Astrocyte of the cerebellum (primary cell): ENCODE measurements around the gene TMEM158.

ENCODE experiments used
- DNase-seq: peaks from one replicate; pipeline ENCODE4 v3.0.0-alpha.2; 2011; ENCODE audit warnings: low read depth
- H3K4me3 ChIP-seq: 2 replicates; pipeline ENCODE4 v1.5.1; 2011; ENCODE audit warnings: mild to moderate bottlenecking, low read depth, low read length, moderate library complexity
- in situ Hi-C: cut with HindIII; loops from 2 replicates; pipeline ENCODE4 v1.10.0; 2017; ENCODE audit warnings: low sequenced_read_pairs
- TF ChIP-seq, protein P1 (sequence below): IDR thresholded peaks from 2 replicates; pipeline ENCODE4 v1.5.1; 2012; ENCODE audit warnings: low read length, low read depth, moderate library complexity, mild to moderate bottlenecking; ENCODE audit errors: missing control alignments

The TMEM158 gene

DNA sequence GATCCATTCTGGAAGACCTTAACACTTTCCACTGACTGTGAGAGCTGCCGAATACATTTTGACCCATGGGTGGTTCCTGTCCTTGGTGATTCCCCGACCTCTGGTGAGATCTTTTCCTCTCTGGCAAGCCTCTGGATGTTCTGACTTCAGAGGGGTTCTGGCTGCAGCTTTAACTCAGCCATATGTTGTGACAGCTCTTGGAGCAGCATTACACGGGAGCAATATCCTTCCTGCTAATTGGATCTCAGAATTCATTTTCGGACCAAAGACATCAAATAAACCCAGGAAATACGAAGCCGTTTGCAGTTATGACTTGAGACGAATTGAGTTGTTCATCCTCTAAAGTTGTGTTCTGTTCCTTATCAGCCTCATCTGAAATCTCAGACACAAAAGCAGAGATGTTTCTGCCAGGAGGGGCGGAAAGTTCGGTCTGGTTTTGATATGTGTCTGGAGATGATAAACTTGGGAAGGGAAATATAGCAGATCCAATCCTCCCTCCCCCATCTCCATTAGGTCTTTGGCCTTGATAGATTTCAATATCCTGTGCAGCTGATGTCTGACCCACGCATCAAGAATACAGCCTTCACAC, 10.0 kb downstream of the TMEM158 start:
- H3K4me3 ChIP-seq = no peak overlapping the region
- TF ChIP-seq, protein P1, sequence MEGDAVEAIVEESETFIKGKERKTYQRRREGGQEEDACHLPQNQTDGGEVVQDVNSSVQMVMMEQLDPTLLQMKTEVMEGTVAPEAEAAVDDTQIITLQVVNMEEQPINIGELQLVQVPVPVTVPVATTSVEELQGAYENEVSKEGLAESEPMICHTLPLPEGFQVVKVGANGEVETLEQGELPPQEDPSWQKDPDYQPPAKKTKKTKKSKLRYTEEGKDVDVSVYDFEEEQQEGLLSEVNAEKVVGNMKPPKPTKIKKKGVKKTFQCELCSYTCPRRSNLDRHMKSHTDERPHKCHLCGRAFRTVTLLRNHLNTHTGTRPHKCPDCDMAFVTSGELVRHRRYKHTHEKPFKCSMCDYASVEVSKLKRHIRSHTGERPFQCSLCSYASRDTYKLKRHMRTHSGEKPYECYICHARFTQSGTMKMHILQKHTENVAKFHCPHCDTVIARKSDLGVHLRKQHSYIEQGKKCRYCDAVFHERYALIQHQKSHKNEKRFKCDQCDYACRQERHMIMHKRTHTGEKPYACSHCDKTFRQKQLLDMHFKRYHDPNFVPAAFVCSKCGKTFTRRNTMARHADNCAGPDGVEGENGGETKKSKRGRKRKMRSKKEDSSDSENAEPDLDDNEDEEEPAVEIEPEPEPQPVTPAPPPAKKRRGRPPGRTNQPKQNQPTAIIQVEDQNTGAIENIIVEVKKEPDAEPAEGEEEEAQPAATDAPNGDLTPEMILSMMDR = no peak
- in situ Hi-C loops = loop anchor here (5.0 to 25.0 kb wide), 2 partner anchors 179 to 451 kb away; partner anchors contain the start of gene CLEC3B
- DNase-seq = no peak

DNA sequence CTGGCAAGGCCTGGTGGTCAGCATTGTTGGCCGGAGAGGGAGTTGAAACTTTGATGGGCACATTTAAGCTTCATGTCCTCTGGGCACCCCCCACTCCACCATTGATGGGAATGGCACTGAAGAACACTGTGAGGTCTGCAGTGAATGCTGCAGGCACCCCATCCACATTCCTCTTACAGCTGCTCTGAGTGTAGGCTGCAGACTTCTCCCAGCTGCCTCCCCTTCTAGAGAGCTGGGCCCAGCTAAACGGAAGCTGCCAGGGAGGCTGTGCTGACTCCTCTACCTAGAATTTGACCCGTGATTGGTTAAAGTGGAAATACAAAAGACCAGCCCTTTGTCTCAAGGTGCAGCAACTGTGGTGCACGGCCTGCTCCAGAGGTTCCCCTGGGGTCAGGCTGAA, 10.6 kb downstream of the TMEM158 start:
- TF ChIP-seq, protein P1 = no peak
- H3K4me3 ChIP-seq = no peak overlapping the region
- DNase-seq = no peak
- in situ Hi-C loops = loop anchor here (5.0 to 25.0 kb wide), 2 partner anchors 178 to 452 kb away; partner anchors contain the start of gene CLEC3B

DNA sequence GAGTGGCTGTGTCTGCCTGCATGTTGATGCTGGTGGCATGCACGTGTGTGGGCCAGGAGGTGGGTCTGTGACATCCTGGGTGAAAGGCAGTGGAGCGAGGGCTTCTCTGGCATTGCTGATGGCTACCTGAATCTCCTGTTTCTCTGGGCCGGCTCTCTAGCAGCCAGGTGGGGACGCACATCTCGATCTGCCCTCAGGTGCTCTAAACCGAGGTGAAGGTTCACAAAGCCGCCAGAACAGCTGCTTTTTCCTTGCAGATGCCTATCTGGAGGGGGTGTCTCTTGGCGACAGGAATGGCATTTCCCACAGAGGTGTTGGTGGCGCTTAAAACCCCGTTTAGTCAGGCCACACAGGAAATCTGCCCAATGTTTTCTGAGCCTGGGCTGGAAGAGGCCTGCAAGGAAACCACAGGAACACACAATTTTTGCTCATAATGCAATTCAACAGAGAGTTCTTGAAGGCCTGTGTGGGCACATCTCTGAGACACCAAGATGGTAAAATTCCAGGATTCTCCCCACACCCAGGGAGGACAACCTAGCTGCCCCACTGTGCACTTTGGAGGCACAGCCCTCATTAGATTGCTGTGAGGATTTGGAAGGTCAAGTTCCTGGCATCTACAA, 11.9 kb downstream of the TMEM158 start:
- in situ Hi-C loops = loop anchor here (25.0 kb wide), 1 partner anchor 177 kb away; the partner anchor contains the start of gene CLEC3B
- no peak overlapping the region for H3K4me3 ChIP-seq
- TF ChIP-seq, protein P1 = no peak
- DNase-seq = no peak

DNA sequence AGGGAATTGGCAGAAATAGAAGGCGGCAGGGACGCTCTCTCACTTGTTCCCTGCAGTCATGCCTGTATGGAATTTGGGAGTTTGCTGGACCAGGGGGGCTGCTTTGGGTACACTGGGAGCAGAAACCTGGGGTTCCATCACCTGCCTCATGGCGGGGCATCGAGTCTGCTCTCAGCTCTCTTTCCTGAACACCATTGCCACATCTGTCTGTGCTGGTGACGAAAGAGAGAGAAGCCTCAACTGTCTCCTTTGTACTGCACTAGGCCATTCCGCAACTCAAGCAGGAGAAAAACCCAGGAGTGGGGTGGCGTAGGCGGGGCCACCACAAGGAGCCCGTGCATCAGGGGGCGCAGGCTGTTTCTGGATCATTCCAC, 14.0 kb downstream of the TMEM158 start:
- H3K4me3 ChIP-seq = no peak overlapping the region
- TF ChIP-seq, protein P1 = peak; percentile 5
- DNase-seq = no peak
- in situ Hi-C loops = loop anchor here (25.0 kb wide), 1 partner anchor 175 kb away; the partner anchor contains the start of gene CLEC3B

DNA sequence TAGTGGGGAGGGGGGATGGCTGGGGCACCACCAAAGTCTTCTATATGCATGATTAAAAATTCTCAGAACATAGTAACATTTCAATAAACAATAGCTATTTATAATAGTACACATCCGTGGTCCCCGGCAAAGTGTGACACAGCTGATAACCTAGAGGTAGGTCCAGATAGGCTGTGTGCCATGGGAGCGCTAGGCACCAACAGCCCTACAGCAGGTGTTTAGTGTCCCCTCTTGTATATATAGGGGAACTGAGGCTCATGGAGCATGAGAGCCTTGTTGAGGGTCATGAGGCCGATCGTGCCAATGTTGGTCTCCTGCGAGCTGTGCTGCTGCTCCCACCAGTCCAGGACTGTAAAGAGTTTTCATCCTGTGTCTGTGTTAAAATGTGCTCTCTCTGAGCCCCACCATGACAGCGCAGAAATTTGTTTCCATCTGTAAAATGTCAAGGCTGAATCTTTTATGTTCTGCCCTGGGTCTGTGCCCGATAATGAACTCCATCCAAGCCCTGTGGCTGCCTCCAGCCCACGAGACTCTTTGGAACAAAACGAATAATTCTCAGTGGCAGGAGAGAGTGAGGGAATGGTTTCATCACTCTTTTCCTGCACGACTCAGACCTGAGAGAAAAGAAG, 14.5 kb downstream of the TMEM158 start:
- no peak overlapping the region for H3K4me3 ChIP-seq
- in situ Hi-C loops = loop anchor here (25.0 kb wide), 1 partner anchor 174 kb away; the partner anchor contains the start of gene CLEC3B
- DNase-seq = no peak
- TF ChIP-seq, protein P1 = no peak

DNA sequence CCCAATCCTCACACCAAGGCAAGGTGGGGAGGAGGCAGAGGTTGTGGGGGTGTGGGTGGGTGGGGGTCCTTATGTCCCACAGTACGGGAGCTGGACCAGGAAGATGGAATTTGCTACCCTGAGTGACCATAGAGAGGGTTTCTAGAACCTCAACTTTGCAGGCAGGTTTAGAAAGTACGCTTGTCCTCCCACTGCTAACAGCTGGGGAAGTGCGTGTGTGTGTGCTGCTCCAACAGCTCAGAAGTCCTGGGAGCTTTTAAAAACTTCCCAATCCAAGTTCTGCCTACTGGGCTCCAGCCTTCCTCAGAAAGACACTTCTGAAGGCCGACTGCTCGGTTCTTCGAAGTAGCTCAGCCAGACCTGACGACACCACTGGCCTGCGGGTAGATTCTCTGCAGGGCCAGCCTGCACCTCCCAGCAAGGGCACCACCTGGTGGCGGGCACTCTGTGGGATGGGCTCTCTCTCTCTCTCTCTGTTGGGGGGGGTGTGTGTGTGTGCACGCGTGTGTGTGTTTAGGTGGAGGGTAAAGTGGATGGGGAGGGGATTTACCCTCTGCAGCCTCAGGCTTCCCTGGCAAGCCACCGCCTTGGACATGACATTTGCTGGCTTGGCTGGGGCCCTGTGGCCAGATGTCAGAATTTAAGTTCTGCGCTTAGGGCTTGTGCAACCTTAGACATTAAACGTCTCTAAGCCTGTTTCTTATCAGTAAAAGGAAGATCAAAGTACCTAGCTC, 15.6 kb downstream of the TMEM158 start:
- TF ChIP-seq, protein P1 = peak; percentile 83
- no peak for DNase-seq
- in situ Hi-C loops = loop anchor here (25.0 kb wide), 1 partner anchor 173 kb away; the partner anchor contains the start of gene CLEC3B
- no peak overlapping the region for H3K4me3 ChIP-seq
